ENCODE results near the gene ATF2. TPM values are rescaled to one million over a fixed set of nuclear protein-coding genes. Genes with fewer than 3 reads are reported as not detected.

ATF2 gene
- total and polyA plus RNA-seq, 2 of the 13 experiments (the other 11 are each of a cell fraction or from before 2014, with no cell fraction given): 91.6 to 95.1 TPM

GRCh38 chr2:175167792-175168563 is at the start of gene ATF2 (continued):
- TF ChIP-seq ZNF639 (CRISPR knock-in tag; conservative IDR thresholded peaks at IDR 0.05): peak; percentile 79
- TF ChIP-seq CEBPZ (IDR thresholded peaks at IDR 0.05; ENCODE audit: low read length): no peak
- TF ChIP-seq ZNF841 (CRISPR knock-in tag; IDR thresholded peaks at IDR 0.05; ENCODE audit: borderline replicate concordance): no peak; the same call in 1 of the 2 replicates
- peak; percentile 36; the same call in 1 of the 2 replicates for TF ChIP-seq FOXA1 (IDR thresholded peaks at IDR 0.05)
- TF ChIP-seq FOXA1 (CRISPR knock-in tag; IDR thresholded peaks at IDR 0.05): peak; percentile 94
- TF ChIP-seq ZNF780A (CRISPR knock-in tag; IDR thresholded peaks at IDR 0.05): no peak
- no peak for TF ChIP-seq ZNF251 (CRISPR knock-in tag; IDR thresholded peaks at IDR 0.05)
- TF ChIP-seq ZNF280B (CRISPR knock-in tag; IDR thresholded peaks at IDR 0.05; ENCODE audit: borderline replicate concordance): no peak
- no peak for TF ChIP-seq RBM22 (optimal IDR thresholded peaks at IDR 0.05; ENCODE audit: low read length)
- TF ChIP-seq NAIF1 (CRISPR knock-in tag; IDR thresholded peaks at IDR 0.05; ENCODE audit: borderline replicate concordance): no peak
- no peak; the same call in 1 of the 2 replicates for TF ChIP-seq SNAPC2 (CRISPR knock-in tag; IDR thresholded peaks at IDR 0.05)
- peak; percentile 45; the same call in 1 of the 2 replicates for TF ChIP-seq NFRKB (IDR thresholded peaks at IDR 0.05)
- peak; percentile 48; the same call in 1 of the 2 replicates for TF ChIP-seq CBFB (CRISPR knock-in tag; IDR thresholded peaks at IDR 0.05)
- TF ChIP-seq PAXIP1 (CRISPR knock-in tag; conservative IDR thresholded peaks at IDR 0.05): peak; percentile 56; the same call in 1 of the 2 replicates
- peak; percentile 80 for TF ChIP-seq NR2C2 (CRISPR knock-in tag; IDR thresholded peaks at IDR 0.05; ENCODE audit: borderline replicate concordance)
- no peak for TF ChIP-seq ZNF282 (IDR thresholded peaks at IDR 0.05; ENCODE audit: partially characterized antibody)
- TF ChIP-seq SALL2 (CRISPR knock-in tag; IDR thresholded peaks at IDR 0.05): peak; percentile 57
- TF ChIP-seq KLF15 (CRISPR knock-in tag; IDR thresholded peaks at IDR 0.05; ENCODE audit: borderline replicate concordance): peak; percentile 94
- peak; percentile 53; the same call in 1 of the 2 replicates for TF ChIP-seq NCOA2 (CRISPR knock-in tag; IDR thresholded peaks at IDR 0.05)
- peak; percentile 95 for TF ChIP-seq POLR2AphosphoS2 (IDR thresholded peaks at IDR 0.05; ENCODE audit: low read depth, low read length)

Measured in HepG2 (cell line).